Endothelial cell of umbilical vein (primary cell): ENCODE data around the gene SMCHD1. TPM values are rescaled to one million over a fixed set of nuclear protein-coding genes. Genes with fewer than 3 reads are reported as not detected.

ENCODE experiments used
- BruUV-seq: library from RNA; stranded (reverse); fragments of 400-500 nt; replicated peaks from 2 replicates; lab custom pipeline; 2021; lab: Mats Ljungman, UMichigan
- CTCF ChIA-PET: fragments of 300-600, 350-600 bp; sonication (Branson Sonifier 250); formaldehyde crosslinking; loops from one replicate; lab custom pipeline; 2021; ENCODE audit warnings: antibody characterized with exemption, inconsistent platforms; lab: Charles Lee
- POLR2A ChIA-PET: fragments of 300-600, 350-600 bp; sonication (Branson Sonifier 250); formaldehyde crosslinking; loops from one replicate; lab custom pipeline; 2021; ENCODE audit warnings: antibody characterized with exemption, inconsistent platforms; lab: Charles Lee
- DNase-seq: peaks from one replicate; pipeline ENCODE4 v3.0.0-alpha.2; 2011; ENCODE audit warnings: low read depth, low spot score
- FAIRE-seq: peaks from 2 replicates; lab custom pipeline; 2011; peaks lifted over from hg19 to GRCh38; lab: Jason Lieb, UNC
- H2AFZ ChIP-seq: 2 replicates; pipeline ENCODE4 v1.6.0; 2012; ENCODE audit warnings: low read depth, low read length, control low read depth, inconsistent platforms
- H3K27ac ChIP-seq: 2 replicates; pipeline ENCODE4 v1.5.1; 2011; ENCODE audit warnings: low read depth, mild to moderate bottlenecking, control low read depth, low read length, moderate library complexity; ENCODE audit not compliant: insufficient read depth
- H3K27me3 ChIP-seq, 2 experiments: 2 replicates each; pipeline versions ENCODE4 v1.6.0 to v1.6.1; 2011; ENCODE audit warnings: low read length in 2 of 2, mixed read lengths in 1 of 2; ENCODE audit not compliant: control insufficient read depth in 2 of 2, insufficient read depth in 2 of 2
- H3K36me3 ChIP-seq, 2 experiments: 2 replicates in 1 of 2; 3 replicates in 1 of 2; pipeline ENCODE4 v1.5.1; 2011; ENCODE audit warnings: low read length in 2 of 2, mild to moderate bottlenecking in 1 of 2, moderate library complexity in 1 of 2; ENCODE audit not compliant: control insufficient read depth in 2 of 2, insufficient read depth in 2 of 2; ENCODE audit errors: extremely low read depth in 1 of 2
- H3K4me1 ChIP-seq: 3 replicates; pipeline ENCODE4 v1.5.1; 2011; ENCODE audit warnings: mild to moderate bottlenecking, low read length; ENCODE audit not compliant: control insufficient read depth, insufficient read depth; ENCODE audit errors: extremely low read depth
- H3K4me2 ChIP-seq: 2 replicates; pipeline ENCODE4 v1.6.1; 2011; ENCODE audit warnings: low read length, control low read depth, mixed read lengths; ENCODE audit not compliant: insufficient read depth
- H3K4me3 ChIP-seq, 3 experiments: fragments of 200-600 bp in 1 of 3; sonication (generic), shearing (Covaris generic) in 1 of 3; replicated peaks in 1 of 3; 2 replicates each; pipeline ENCODE4 v1.5.1; 2011 to 2016; ENCODE audit warnings: control low read depth in 3 of 3, low read length in 3 of 3, mild to moderate bottlenecking in 2 of 3, inconsistent platforms in 1 of 3, low read depth in 1 of 3, moderate library complexity in 1 of 3; ENCODE audit not compliant: insufficient read depth in 1 of 3
- H3K79me2 ChIP-seq: 2 replicates; pipeline ENCODE4 v1.6.0; 2012; ENCODE audit warnings: low read length, inconsistent platforms; ENCODE audit not compliant: control insufficient read depth, insufficient read depth
- H3K9ac ChIP-seq: replicated peaks from 2 replicates; pipeline ENCODE3; 2011; ENCODE audit warnings: low read length, control low read depth; ENCODE audit not compliant: insufficient read depth; ENCODE audit errors: extremely low read depth
- H3K9me1 ChIP-seq: replicated peaks from 3 replicates; pipeline ENCODE4 v1.6.0; 2011; ENCODE audit warnings: mild to moderate bottlenecking, low read length; ENCODE audit not compliant: control insufficient read depth, insufficient read depth; ENCODE audit errors: extremely low read depth
- H3K9me3 ChIP-seq: replicated peaks from 2 replicates; pipeline ENCODE4 v1.5.1; 2012; ENCODE audit warnings: low read length, inconsistent platforms; ENCODE audit not compliant: control insufficient read depth, insufficient read depth
- H4K20me1 ChIP-seq: replicated peaks from 2 replicates; pipeline ENCODE3; 2011; ENCODE audit warnings: mild to moderate bottlenecking, low read length; ENCODE audit not compliant: control insufficient read depth, insufficient read depth; ENCODE audit errors: extremely low read depth
- EZH2 ChIP-seq: IDR thresholded peaks from 2 replicates; pipeline ENCODE4 v1.6.1; 2012; ENCODE audit warnings: borderline replicate concordance, low read depth, mild to moderate bottlenecking, moderate library complexity, low read length, inconsistent platforms; ENCODE audit not compliant: severe bottlenecking
- FOS ChIP-seq: IDR thresholded peaks from 2 replicates; pipeline ENCODE4 v1.6.1; 2011; ENCODE audit warnings: mild to moderate bottlenecking, low read length, moderate library complexity, borderline replicate concordance; ENCODE audit not compliant: insufficient read depth
- GATA2 ChIP-seq: IDR thresholded peaks from 2 replicates; pipeline ENCODE4 v1.7.0; 2011; ENCODE audit warnings: low read depth, mild to moderate bottlenecking, moderate library complexity, mixed read lengths, low read length; ENCODE audit not compliant: insufficient read length, insufficient read depth
- JUN ChIP-seq: IDR thresholded peaks from 2 replicates; pipeline ENCODE4 v1.6.1; 2011; ENCODE audit warnings: borderline replicate concordance, low read depth; ENCODE audit not compliant: insufficient read length, insufficient read depth
- MYC ChIP-seq: IDR thresholded peaks from one replicate; pipeline ENCODE4 v1.6.1; 2011; ENCODE audit warnings: mild to moderate bottlenecking, low read depth, low read length
- POLR2A ChIP-seq: IDR thresholded peaks from 2 replicates; pipeline ENCODE4 v1.6.1; 2012; ENCODE audit warnings: low read depth, mild to moderate bottlenecking, control low read depth, low read length
- POLR2AphosphoS5 ChIP-seq: IDR thresholded peaks from 2 replicates; pipeline ENCODE4 v1.6.1; 2012; ENCODE audit warnings: low read depth, mild to moderate bottlenecking, control low read depth, low read length, moderate library complexity; ENCODE audit not compliant: insufficient read depth
- dilution Hi-C: fragments of 300-500 bp; cut with MboI; formaldehyde crosslinking; loops from one replicate; pipeline ENCODE4 v1.15.0; 2019; ENCODE audit warnings: low sequenced_read_pairs; ENCODE audit not compliant: extremely low pct_ligation_motif_present
- intact Hi-C: fragments of 100-400 bp; cut with micrococcal nuclease; formaldehyde crosslinking; loops from one replicate; pipeline ENCODE4 v1.10.0; 2022
- polyA plus RNA-seq, 4 experiments: library from polyadenylated mRNA; depleted of rRNA in 3 of 4; stranded (reverse) in 3 of 4; unstranded in 1 of 4; fragments of >200 nt; gene quantifications; 2 replicates each; pipeline versions ENCODE4 v1.2.1 to v1.2.3, GENCODE V29; 2011 to 2012; ENCODE audit warnings: missing spikeins in 1 of 4
- total RNA-seq: library from RNA; stranded (reverse); gene quantifications from 2 replicates; pipeline ENCODE4 v1.2.3, GENCODE V29; 2021
- TF ChIP-seq, protein P1 (sequence below): IDR thresholded peaks from 2 replicates; pipeline ENCODE4 v1.6.1; 2011; ENCODE audit not compliant: insufficient read depth, insufficient read length
- TF ChIP-seq, protein P2 (sequence below), 2 donors: IDR thresholded peaks; 1 replicate in 1 of 2; 2 replicates in 1 of 2; pipeline ENCODE4 v1.5.1; 2011; ENCODE audit warnings: low read length in 2 of 2, mild to moderate bottlenecking in 2 of 2, moderate library complexity in 2 of 2, control low read depth in 1 of 2, inconsistent platforms in 1 of 2, low read depth in 1 of 2; ENCODE audit not compliant: insufficient read depth in 1 of 2; ENCODE audit errors: extremely low read depth in 1 of 2

Gene SMCHD1
- total and polyA plus RNA-seq, 2 donors (not counting 3 experiments of a cell fraction or from before 2014, with no cell fraction given), result 7.4 to 39.9 TPM

DNA sequence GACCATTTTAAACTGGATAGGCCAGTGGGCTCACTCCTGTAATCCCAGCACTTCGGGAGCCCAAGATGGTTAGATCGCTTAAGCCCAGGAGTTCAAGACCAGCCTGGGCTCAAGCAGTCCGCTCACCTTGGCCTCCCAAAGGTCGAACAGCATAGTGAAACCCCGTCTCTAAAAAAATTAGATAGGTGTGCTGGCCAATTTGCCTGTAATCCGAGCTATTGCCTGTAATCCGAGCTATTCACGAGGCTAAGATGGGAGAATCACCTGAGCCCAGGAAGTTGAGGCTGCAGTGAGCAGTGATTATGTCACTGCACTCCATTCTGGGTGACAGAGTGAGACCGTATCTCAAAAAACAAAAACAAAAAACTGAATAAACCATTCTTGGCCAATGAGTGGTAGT, 138.6 kb downstream of the SMCHD1 start:
- H3K9me3 ChIP-seq, result no peaks in the 10 kb centered on the region
- intact Hi-C loops (no loop called here), dilution Hi-C loops (no loop called here)
- H2AFZ ChIP-seq, result no peak overlapping the region
- H3K9ac ChIP-seq, result no peak overlapping the region
- POLR2A ChIA-PET, result no interaction called here
- no peaks in the 10 kb centered on the region for H3K4me1 ChIP-seq
- BruUV-seq, result no TSS peak
- H3K79me2 ChIP-seq, result no peaks in the 10 kb centered on the region
- no peak for TF ChIP-seq EZH2
- no peak for TF ChIP-seq POLR2A
- TF ChIP-seq, protein P1, sequence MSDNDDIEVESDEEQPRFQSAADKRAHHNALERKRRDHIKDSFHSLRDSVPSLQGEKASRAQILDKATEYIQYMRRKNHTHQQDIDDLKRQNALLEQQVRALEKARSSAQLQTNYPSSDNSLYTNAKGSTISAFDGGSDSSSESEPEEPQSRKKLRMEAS, result no peak
- TF ChIP-seq POLR2AphosphoS5, result no peak
- TF ChIP-seq, protein P2, sequence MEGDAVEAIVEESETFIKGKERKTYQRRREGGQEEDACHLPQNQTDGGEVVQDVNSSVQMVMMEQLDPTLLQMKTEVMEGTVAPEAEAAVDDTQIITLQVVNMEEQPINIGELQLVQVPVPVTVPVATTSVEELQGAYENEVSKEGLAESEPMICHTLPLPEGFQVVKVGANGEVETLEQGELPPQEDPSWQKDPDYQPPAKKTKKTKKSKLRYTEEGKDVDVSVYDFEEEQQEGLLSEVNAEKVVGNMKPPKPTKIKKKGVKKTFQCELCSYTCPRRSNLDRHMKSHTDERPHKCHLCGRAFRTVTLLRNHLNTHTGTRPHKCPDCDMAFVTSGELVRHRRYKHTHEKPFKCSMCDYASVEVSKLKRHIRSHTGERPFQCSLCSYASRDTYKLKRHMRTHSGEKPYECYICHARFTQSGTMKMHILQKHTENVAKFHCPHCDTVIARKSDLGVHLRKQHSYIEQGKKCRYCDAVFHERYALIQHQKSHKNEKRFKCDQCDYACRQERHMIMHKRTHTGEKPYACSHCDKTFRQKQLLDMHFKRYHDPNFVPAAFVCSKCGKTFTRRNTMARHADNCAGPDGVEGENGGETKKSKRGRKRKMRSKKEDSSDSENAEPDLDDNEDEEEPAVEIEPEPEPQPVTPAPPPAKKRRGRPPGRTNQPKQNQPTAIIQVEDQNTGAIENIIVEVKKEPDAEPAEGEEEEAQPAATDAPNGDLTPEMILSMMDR (IDR thresholded peaks at IDR 0.05; ENCODE audit: extremely low read depth in 1 of 2, insufficient read depth in 1 of 2, low read depth in 1 of 2, low read length in 2 of 2), result no peak
- no peak for TF ChIP-seq GATA2
- no peak for TF ChIP-seq FOS
- TF ChIP-seq JUN, result no peak
- no peak for TF ChIP-seq MYC
- H3K4me3 ChIP-seq, result no peak overlapping the region
- FAIRE-seq, result no peak
- CTCF ChIA-PET, result no interaction called here
- no peaks in the 10 kb centered on the region for H3K27me3 ChIP-seq
- no peaks in the 10 kb centered on the region for H3K9me1 ChIP-seq
- no peak overlapping the region for H3K27ac ChIP-seq
- peaks cover 0 to 5% of the 10 kb centered on the region in 2 experiments for H3K36me3 ChIP-seq
- no peaks in the 10 kb centered on the region for H4K20me1 ChIP-seq
- no peak overlapping the region for H3K4me2 ChIP-seq
- no peak for DNase-seq
